CD1c-positive myeloid dendritic cell (primary cell): ENCODE data around the gene TNS1.

Experiments used
- DNase-seq: peaks from one replicate; pipeline ENCODE4 v3.0.0-alpha.2; 2016; ENCODE audit errors: extremely low spot score

Gene TNS1

GRCh38 chr2:217851191-217852020, 151.4 kb downstream of the TNS1 start:
- DNase-seq: peak; percentile 51

- no peak for DNase-seq
Measured at GRCh38 chr2:217849154-217849975, 153.4 kb downstream of the TNS1 start.

DNA sequence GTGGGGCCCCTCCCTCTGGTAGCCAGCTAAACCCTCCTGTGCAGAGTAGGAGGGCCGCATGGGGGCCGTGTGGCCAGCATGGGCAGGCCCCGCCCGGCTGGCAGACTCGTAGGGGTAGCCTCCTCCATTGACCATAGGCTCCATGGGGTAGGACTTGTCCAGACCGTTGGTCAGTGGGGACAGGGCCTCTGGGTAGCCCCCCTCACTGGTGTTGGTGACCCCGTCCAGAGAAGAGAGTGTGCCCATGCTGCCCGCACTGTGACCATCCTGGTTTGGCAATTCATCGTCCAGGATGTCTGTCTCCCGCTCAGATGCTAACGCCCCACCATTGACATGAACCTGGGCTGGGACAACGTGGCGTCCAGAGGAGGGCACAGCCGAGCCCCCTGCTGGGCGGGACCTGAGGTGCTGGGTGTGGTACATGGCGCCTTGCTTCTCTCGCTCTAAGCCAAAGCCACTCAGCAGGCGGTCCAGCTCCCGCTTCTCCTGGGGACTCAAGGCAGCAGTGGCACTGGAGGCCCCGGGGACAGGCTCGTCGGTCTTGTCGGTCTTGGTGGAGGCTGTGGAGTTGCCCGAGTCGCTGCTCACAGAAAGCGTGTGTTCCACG, 154.3 kb downstream of the TNS1 start:
- DNase-seq: no peak

DNA sequence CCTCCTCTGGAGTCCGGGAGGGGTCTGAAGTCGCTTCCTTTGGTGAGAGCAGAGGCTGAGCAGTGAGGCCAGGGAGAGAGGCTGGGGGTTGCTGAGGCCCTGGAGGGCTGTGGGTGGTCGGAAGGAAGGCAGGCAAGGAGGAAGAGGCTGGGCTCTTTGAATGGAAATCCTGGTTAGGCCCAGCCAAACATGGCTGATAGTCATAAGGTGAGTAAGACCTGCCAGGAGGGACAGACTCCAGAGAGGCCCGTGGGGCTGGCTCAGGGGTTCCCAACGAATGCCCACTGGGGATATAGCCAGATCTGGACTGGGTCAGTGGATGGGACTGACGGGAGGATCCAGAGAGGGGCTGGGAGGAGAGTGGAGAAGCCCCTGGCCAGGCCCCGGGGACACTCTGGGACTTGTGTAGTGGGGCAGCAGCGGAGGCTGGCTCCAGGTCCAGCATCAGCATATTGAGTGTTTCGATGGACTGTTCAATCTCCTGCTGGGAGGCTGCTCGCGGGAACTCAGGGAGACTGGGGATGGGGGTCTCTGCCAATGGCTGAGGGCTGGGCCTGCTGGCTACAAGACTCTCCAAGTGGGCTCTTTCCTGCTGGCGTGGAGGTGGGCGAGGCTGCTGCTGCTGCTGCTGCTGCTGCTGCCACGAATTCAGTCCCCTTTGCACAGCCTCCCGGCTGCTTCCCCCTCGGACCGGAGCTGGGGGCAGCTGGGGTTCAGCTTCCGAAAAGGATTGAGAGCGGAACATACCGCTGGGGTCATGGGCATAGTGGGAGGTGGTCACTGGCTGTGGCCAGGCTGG, 155.0 kb downstream of the TNS1 start:
- DNase-seq: no peak

GRCh38 chr2:217847115-217847514, 155.7 kb downstream of the TNS1 start:
- no peak for DNase-seq

DNA sequence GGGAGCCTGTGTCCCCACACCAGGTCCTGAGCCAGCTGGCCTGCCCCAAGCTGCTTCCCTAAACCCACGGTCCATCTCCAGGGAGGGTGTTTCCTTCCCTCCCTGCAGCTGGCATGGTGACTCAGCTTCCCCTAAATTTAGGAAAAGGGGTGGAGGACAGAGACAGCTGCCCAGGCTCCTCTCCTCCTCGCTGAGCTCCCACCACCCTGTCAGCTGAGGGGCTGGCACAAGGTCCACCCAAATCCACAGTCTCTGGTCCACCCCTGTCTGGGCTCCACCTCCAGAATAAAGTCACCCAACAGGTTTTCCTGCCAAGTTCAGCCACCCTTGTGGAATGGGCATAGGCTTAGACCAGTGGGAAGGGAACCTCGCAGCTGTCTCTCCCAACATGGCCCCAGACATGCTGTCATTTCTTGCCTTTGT, 156.5 kb downstream of the TNS1 start:
- peak; percentile 48 for DNase-seq

GRCh38 chr2:217845301-217845700, 157.5 kb downstream of the TNS1 start:
- no peak for DNase-seq

DNA sequence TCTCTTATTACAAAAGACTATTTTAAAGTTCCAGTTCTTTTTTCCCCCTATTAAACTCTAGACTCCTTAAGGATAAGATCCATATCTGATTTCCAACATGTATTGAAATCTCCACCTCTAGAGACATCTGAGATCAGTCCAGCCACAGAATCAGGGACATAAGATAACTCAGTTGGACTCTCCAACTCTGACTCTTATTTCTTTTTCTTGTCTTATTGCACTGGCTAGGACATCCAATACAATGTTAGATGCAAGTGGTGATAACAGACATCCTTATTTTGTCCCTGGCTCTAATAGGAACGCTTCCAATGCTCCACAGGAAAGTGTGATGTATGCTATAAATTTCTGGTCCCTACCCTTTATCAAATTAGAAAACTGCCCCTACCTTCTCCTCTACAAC, 158.1 kb downstream of the TNS1 start:
- DNase-seq: no peak

GRCh38 chr2:217843324-217843723, 159.5 kb downstream of the TNS1 start:
- no peak for DNase-seq

DNA sequence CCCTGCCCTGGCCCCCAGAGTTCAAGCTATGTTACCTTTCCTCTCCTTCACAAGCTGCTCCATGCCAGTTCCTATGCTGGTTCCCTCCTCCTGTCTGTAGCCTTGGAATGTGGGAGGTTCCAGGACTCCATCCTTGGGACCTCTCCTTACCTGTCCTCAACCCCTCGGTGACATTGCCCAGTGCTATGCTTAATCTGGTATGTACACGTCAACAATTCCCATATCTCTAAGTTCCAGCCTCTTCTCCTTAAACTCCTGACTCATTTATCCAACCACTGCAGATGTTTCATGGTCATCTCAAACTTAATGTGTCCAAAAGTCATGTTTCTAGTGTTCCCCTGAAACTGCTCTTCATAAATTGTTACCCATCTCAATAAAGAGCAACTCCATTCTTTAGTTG, 160.8 kb downstream of the TNS1 start:
- no peak for DNase-seq

DNA sequence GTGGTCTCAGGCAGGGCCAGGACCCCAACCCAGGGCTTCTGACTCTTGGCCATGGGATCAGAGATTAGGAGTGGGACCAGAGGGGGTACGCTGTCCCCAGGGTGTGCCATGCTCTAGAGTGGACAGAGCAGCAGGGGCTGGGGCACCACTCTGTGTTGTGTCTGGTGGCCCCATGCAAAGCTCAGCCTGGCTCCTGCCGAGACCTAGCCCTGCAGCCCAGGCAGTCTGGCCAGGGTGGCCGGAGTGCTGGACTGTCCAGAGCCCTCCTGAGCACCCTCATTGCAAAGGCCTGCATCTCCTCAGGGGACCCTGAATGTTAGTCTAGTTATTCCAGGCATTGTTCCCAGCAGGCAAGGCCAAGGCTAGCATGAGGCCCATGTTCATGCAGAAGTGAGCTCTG, 162.3 kb downstream of the TNS1 start:
- DNase-seq: no peak

DNA sequence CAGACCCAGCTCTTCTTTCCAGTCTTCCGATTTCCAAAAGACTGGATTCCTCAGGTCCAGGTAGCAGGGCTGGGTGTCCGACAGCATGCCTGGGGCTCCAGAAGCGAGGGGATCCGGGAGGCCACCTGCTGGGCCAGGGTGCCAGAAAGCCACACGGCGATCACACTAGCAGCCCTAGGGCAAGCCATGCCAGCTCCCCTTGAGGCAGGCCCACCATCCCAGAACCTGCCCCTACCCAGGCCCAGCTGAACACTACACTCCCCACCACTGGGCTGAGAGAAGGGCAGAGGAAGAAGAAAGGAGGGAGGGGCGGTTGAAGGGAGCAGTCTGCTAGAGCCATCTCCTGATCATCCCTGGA, 163.1 kb downstream of the TNS1 start:
- no peak for DNase-seq

GRCh38 chr2:217839073-217839749, 163.6 kb downstream of the TNS1 start:
- no peak for DNase-seq

DNA sequence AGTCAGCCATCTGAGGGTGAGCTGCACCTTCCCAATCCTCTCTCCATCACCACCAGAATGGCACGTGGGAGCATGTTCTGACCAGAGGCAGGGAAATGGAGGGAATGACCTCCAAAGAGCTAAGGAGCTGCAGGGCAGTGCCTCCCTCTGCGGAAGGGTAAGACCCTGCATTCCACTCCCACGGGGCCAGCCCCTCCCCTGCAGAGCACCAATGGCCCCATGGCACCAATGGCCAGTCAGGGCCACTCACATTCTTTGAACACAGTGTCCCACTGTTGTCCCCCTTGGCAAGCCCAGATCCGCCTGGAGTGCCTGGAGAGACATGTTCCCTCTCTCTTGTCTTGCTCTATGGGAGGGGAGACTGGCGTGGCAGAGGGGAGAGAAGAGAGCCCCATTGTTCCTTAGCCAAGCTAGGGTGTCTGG, 164.4 kb downstream of the TNS1 start:
- DNase-seq: no peak

GRCh38 chr2:217837530-217837929, 165.3 kb downstream of the TNS1 start:
- DNase-seq: no peak

- no peak for DNase-seq
Measured at GRCh38 chr2:217836901-217837491, 165.8 kb downstream of the TNS1 start.

GRCh38 chr2:217835931-217836891, 166.6 kb downstream of the TNS1 start:
- DNase-seq: no peak

- DNase-seq: no peak
Measured at GRCh38 chr2:217834744-217835513, 167.9 kb downstream of the TNS1 start.
